ENCODE results near the gene ICOS. TPM values are rescaled to one million over a fixed set of nuclear protein-coding genes. Genes with fewer than 3 reads are reported as not detected.

ICOS gene
- total RNA-seq, 1 experiment from 2014 or later: not detected

- no peak overlapping the region for H2AFZ ChIP-seq (ENCODE audit: low read length)
- no peaks in the 10 kb centered on the region for H3F3A ChIP-seq (ENCODE audit: low read length, unreplicated experiment)
- no peak overlapping the region for H3K9ac ChIP-seq (ENCODE audit: low read length)
- H4K20me1 ChIP-seq (ENCODE audit: low read length): no peaks in the 10 kb centered on the region
- no peak overlapping the region for H3K27ac ChIP-seq (ENCODE audit: low read length)
- DNase-seq: no peak
- no peaks in the 10 kb centered on the region; the same call in 1 of the 2 replicates for H3K9me2 ChIP-seq (replicated peaks; ENCODE audit: low read length)
- H3K79me2 ChIP-seq (ENCODE audit: low read length): no peaks in the 10 kb centered on the region
- no peak overlapping the region for H3K4me3 ChIP-seq (ENCODE audit: low read length)
- no TSS peak for BruUV-seq (replicated peaks)
- H3K9me3 ChIP-seq (ENCODE audit: low read length): no peaks in the 10 kb centered on the region
- no peak overlapping the region for H3K4me2 ChIP-seq (ENCODE audit: low read length)
- peaks cover 24% of the 10 kb centered on the region; the same call in 1 of the 2 replicates for H3K27me3 ChIP-seq (ENCODE audit: low read length)
- ATAC-seq: no peak
- POLR2A ChIA-PET (ENCODE audit: unreplicated experiment): no interaction called here
- CTCF ChIA-PET: no interaction called here
- H3K36me3 ChIP-seq (ENCODE audit: low read depth, low read length): no peaks in the 10 kb centered on the region
- intact Hi-C loops (cut with micrococcal nuclease): no loop called here
- H3K4me1 ChIP-seq (ENCODE audit: insufficient read depth, low read length): no peaks in the 10 kb centered on the region
- TF ChIP-seq EZH2phosphoT487 (IDR thresholded peaks at IDR 0.05; ENCODE audit: borderline replicate concordance, low read length) (no peak), EZH2 (IDR thresholded peaks at IDR 0.05; ENCODE audit: low read length, unreplicated experiment) (no peak)
- TF ChIP-seq, protein P1, sequence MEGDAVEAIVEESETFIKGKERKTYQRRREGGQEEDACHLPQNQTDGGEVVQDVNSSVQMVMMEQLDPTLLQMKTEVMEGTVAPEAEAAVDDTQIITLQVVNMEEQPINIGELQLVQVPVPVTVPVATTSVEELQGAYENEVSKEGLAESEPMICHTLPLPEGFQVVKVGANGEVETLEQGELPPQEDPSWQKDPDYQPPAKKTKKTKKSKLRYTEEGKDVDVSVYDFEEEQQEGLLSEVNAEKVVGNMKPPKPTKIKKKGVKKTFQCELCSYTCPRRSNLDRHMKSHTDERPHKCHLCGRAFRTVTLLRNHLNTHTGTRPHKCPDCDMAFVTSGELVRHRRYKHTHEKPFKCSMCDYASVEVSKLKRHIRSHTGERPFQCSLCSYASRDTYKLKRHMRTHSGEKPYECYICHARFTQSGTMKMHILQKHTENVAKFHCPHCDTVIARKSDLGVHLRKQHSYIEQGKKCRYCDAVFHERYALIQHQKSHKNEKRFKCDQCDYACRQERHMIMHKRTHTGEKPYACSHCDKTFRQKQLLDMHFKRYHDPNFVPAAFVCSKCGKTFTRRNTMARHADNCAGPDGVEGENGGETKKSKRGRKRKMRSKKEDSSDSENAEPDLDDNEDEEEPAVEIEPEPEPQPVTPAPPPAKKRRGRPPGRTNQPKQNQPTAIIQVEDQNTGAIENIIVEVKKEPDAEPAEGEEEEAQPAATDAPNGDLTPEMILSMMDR (conservative IDR thresholded peaks at IDR 0.05; ENCODE audit: low read depth, low read length): no peak
Observed at GRCh38 chr2:203948733-203949132, 12.2 kb downstream of the ICOS start.

GRCh38 chr2:203949228-203949627, 12.7 kb downstream of the ICOS start:
- ChIA-PET POLR2A (ENCODE audit: unreplicated experiment) (no interaction called here), CTCF (no interaction called here)
- H2AFZ ChIP-seq (ENCODE audit: low read length): no peak overlapping the region
- H3K27ac ChIP-seq (ENCODE audit: low read length): no peak overlapping the region
- H3K36me3 ChIP-seq (ENCODE audit: low read depth, low read length): no peaks in the 10 kb centered on the region
- peaks cover 24% of the 10 kb centered on the region; the same call in 1 of the 2 replicates for H3K27me3 ChIP-seq (ENCODE audit: low read length)
- ATAC-seq (no peak), DNase-seq (peak; percentile 10)
- H3K9me2 ChIP-seq (replicated peaks; ENCODE audit: low read length): no peaks in the 10 kb centered on the region; the same call in 1 of the 2 replicates
- intact Hi-C loops (cut with micrococcal nuclease): no loop called here
- H4K20me1 ChIP-seq (ENCODE audit: low read length): no peaks in the 10 kb centered on the region
- H3F3A ChIP-seq (ENCODE audit: low read length, unreplicated experiment): no peaks in the 10 kb centered on the region
- no peak overlapping the region for H3K4me2 ChIP-seq (ENCODE audit: low read length)
- no peaks in the 10 kb centered on the region for H3K79me2 ChIP-seq (ENCODE audit: low read length)
- no peak overlapping the region for H3K9ac ChIP-seq (ENCODE audit: low read length)
- no peak overlapping the region for H3K4me3 ChIP-seq (ENCODE audit: low read length)
- TF ChIP-seq EZH2 (IDR thresholded peaks at IDR 0.05; ENCODE audit: low read length, unreplicated experiment) (no peak), EZH2phosphoT487 (IDR thresholded peaks at IDR 0.05; ENCODE audit: borderline replicate concordance, low read length) (no peak)
- TF ChIP-seq, protein P1 (conservative IDR thresholded peaks at IDR 0.05; ENCODE audit: low read depth, low read length): no peak
- no peaks in the 10 kb centered on the region for H3K9me3 ChIP-seq (ENCODE audit: low read length)
- no peaks in the 10 kb centered on the region for H3K4me1 ChIP-seq (ENCODE audit: insufficient read depth, low read length)
- BruUV-seq (replicated peaks): no TSS peak

DNA sequence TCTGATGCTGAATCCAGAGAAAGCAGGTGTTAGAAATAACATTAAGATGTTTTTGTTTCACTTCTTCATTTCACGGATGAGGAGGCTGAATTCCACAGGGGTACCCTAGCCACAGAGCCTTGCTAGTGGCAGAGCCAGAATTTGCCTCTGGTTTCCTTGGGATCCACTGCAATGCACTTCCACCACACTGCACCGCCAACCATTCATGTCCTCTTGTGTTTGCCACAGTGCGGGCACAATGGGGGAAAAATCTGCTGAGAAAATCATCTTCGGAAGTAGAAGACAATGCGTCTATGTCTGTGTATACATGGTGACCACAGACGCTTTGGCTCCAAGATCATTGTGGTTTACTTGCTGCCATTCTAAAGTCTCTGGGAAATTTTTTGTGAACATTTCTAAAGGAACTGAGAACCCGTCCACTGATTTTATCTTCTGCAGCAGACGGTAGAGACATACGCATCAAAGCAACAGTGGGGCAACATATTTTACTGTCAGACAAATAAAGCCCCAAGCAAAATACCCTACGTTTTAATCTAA, 14.9 kb downstream of the ICOS start:
- H3K9ac ChIP-seq (ENCODE audit: low read length): no peak overlapping the region
- H3K9me3 ChIP-seq (ENCODE audit: low read length): no peaks in the 10 kb centered on the region
- no peaks in the 10 kb centered on the region for H3K4me1 ChIP-seq (ENCODE audit: insufficient read depth, low read length)
- no TSS peak for BruUV-seq (replicated peaks)
- H3K79me2 ChIP-seq (ENCODE audit: low read length): no peaks in the 10 kb centered on the region
- intact Hi-C loops (cut with micrococcal nuclease): no loop called here
- CTCF ChIA-PET: no interaction called here
- H3K4me3 ChIP-seq (ENCODE audit: low read length): no peak overlapping the region
- no peaks in the 10 kb centered on the region for H3K36me3 ChIP-seq (ENCODE audit: low read depth, low read length)
- POLR2A ChIA-PET (ENCODE audit: unreplicated experiment): no interaction called here
- no peaks in the 10 kb centered on the region for H4K20me1 ChIP-seq (ENCODE audit: low read length)
- H3F3A ChIP-seq (ENCODE audit: low read length, unreplicated experiment): no peaks in the 10 kb centered on the region
- peaks cover 32% of the 10 kb centered on the region for H3K27me3 ChIP-seq (ENCODE audit: low read length)
- no peaks in the 10 kb centered on the region; the same call in 1 of the 2 replicates for H3K9me2 ChIP-seq (replicated peaks; ENCODE audit: low read length)
- no peak for ATAC-seq
- no peak for TF ChIP-seq EZH2phosphoT487 (IDR thresholded peaks at IDR 0.05; ENCODE audit: borderline replicate concordance, low read length)
- TF ChIP-seq, protein P1 (conservative IDR thresholded peaks at IDR 0.05; ENCODE audit: low read depth, low read length): no peak
- no peak for TF ChIP-seq EZH2 (IDR thresholded peaks at IDR 0.05; ENCODE audit: low read length, unreplicated experiment)
- H3K27ac ChIP-seq (ENCODE audit: low read length): no peak overlapping the region
- DNase-seq: no peak
- H2AFZ ChIP-seq (ENCODE audit: low read length): no peak overlapping the region
- no peak overlapping the region for H3K4me2 ChIP-seq (ENCODE audit: low read length)

Measured in PC-3 (cell line).